Karpas-422 (cell line): Measurements from ENCODE around the gene RPS21. TPM values are rescaled to one million over a fixed set of nuclear protein-coding genes. Genes with fewer than 3 reads are reported as not detected.

Experiments
- DNase-seq: peaks from one replicate; pipeline ENCODE4 v3.0.0-alpha.2; 2015
- H2AFZ ChIP-seq: fragments of 200-600 bp; sonication (generic); 2 replicates; pipeline ENCODE4 v1.6.1; 2014; ENCODE audit warnings: antibody characterized with exemption, low read length, mixed read lengths
- H3K27ac ChIP-seq: fragments of 200-600 bp; sonication (generic); 2 replicates; pipeline ENCODE4 v1.5.1; 2014; ENCODE audit warnings: mild to moderate bottlenecking, low read length, moderate library complexity
- H3K27me3 ChIP-seq: fragments of 200-600 bp; sonication (generic); 2 replicates; pipeline ENCODE4 v1.6.1; 2014; ENCODE audit warnings: low read length, mixed read lengths
- H3K36me3 ChIP-seq: fragments of 200-600 bp; sonication (generic); 2 replicates; pipeline ENCODE4 v1.6.1; 2014; ENCODE audit warnings: low read length, mixed read lengths; ENCODE audit not compliant: insufficient read depth
- H3K4me1 ChIP-seq: fragments of 200-600 bp; sonication (generic); 2 replicates; pipeline ENCODE4 v1.6.1; 2014; ENCODE audit warnings: mild to moderate bottlenecking, low read length, mixed read lengths
- H3K4me2 ChIP-seq: fragments of 200-600 bp; sonication (generic); 2 replicates; pipeline ENCODE4 v1.6.1; 2014; ENCODE audit warnings: low read length, low read depth, mild to moderate bottlenecking; ENCODE audit not compliant: poor library complexity, severe bottlenecking
- H3K4me3 ChIP-seq: fragments of 200-600 bp; sonication (generic); 2 replicates; pipeline ENCODE4 v1.5.1; 2014; ENCODE audit warnings: mild to moderate bottlenecking, antibody characterized with exemption, low read length, mixed read lengths
- H3K79me2 ChIP-seq: fragments of 200-600 bp; sonication (generic); 2 replicates; pipeline ENCODE4 v1.6.1; 2014; ENCODE audit warnings: mild to moderate bottlenecking, low read length, mixed read lengths
- H3K9ac ChIP-seq: fragments of 200-600 bp; sonication (generic); 2 replicates; pipeline ENCODE4 v1.6.0; 2014; ENCODE audit warnings: low read length
- H3K9me2 ChIP-seq: fragments of 200-600 bp; sonication (generic), shearing (Covaris generic); replicated peaks from 2 replicates; pipeline ENCODE4 v1.6.0; 2014; ENCODE audit warnings: mild to moderate bottlenecking, low read length, moderate library complexity; ENCODE audit not compliant: insufficient read depth
- H3K9me3 ChIP-seq: fragments of 300-700, 200-600 bp; sonication (generic); 2 replicates; pipeline ENCODE4 v1.6.1; 2014; ENCODE audit warnings: low read length, mixed read lengths
- H4K20me1 ChIP-seq: fragments of 200-600 bp; sonication (generic); 2 replicates; pipeline ENCODE4 v1.6.1; 2014; ENCODE audit warnings: mild to moderate bottlenecking, antibody characterized with exemption, low read length, low read depth; ENCODE audit not compliant: insufficient read depth
- total RNA-seq: library from RNA; depleted of rRNA; stranded (reverse); fragments of >200 nt; shearing (Covaris generic); gene quantifications from 2 replicates; pipeline ENCODE4 v1.2.3, GENCODE V29; 2014; ENCODE audit warnings: low replicate concordance

Gene RPS21
- total RNA-seq, 1 experiment from 2014 or later = 2,619 TPM

DNA sequence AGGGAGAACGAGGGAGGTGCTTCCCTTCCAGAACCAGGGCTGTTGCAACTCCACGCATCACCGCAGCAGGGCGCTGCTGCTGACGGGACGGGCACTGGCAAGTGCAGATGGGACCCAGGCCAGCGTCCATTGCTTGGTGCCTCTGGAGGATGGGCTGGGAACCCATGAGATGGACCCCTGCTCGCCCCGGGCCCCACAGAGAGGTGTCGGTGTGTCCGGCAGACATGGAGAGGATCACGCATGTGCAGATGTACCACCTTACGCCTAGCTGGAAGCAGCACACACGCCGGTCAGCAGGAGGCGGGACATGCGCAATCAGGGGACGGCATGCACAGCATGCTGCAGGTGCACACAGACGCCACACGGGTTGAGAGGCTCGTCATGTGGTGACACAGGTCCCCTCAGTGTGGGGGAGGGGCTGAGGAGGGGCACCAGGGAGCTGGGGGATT, 14.5 kb downstream of the RPS21 start:
- Histone ChIP-seq H3K9ac (no peak overlapping the region), H3K27ac (no peak overlapping the region), H3K27me3 (no peaks in the 10 kb centered on the region), H3K4me3 (no peak overlapping the region), H3K9me2 (no peaks in the 10 kb centered on the region), H3K36me3 (no peaks in the 10 kb centered on the region), H2AFZ (no peak overlapping the region), H3K79me2 (peaks cover 19% of the 10 kb centered on the region), H3K4me2 (no peak overlapping the region), H3K9me3 (no peaks in the 10 kb centered on the region), H4K20me1 (peaks cover 5% of the 10 kb centered on the region; the same call in 1 of the 2 replicates), H3K4me1 (peaks cover 10% of the 10 kb centered on the region)
- DNase-seq = no peak

DNA sequence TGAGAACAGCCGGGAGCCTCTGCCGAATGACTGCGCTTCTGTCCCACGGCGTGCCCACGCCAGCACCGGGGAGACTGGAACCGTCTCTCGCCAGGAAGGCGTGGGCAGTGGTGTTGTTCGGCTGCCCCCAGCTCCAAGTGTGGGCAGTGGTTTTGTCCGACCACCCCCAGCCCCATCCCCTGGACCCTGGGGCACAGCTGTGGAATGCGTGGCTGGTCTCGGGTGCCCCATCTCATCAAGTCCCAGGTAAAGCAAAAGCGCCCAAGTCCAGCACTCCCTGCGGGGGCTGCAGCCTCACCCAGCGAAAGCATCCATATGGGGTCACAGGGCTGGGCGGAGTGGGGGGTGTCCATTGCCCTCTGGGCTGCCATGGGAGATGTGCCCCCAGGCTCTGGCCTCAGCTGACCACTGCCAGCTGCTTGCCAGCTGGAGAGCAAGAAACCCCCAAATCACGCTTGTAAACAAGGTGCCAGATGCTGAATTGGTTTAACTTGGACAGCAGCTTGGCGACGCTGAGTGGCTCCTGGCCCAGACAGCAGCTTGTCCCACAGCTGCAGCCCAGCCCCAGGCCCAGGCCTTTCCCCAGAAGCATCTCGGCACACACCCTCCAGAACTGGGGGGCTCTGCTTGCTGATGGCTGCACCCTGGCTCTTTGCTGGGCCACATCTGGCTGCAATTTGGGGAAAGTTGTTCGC, 15.7 kb downstream of the RPS21 start:
- Histone ChIP-seq H3K9me3 (no peaks in the 10 kb centered on the region), H3K79me2 (peaks cover 23% of the 10 kb centered on the region), H3K36me3 (no peaks in the 10 kb centered on the region), H2AFZ (no peak overlapping the region), H3K27ac (no peak overlapping the region), H3K9me2 (no peaks in the 10 kb centered on the region), H4K20me1 (peaks cover 7% of the 10 kb centered on the region; the same call in 1 of the 2 replicates), H3K4me1 (peaks cover 16% of the 10 kb centered on the region), H3K9ac (no peak overlapping the region), H3K27me3 (no peaks in the 10 kb centered on the region), H3K4me3 (no peak overlapping the region), H3K4me2 (no peak overlapping the region)
- no peak for DNase-seq

DNA sequence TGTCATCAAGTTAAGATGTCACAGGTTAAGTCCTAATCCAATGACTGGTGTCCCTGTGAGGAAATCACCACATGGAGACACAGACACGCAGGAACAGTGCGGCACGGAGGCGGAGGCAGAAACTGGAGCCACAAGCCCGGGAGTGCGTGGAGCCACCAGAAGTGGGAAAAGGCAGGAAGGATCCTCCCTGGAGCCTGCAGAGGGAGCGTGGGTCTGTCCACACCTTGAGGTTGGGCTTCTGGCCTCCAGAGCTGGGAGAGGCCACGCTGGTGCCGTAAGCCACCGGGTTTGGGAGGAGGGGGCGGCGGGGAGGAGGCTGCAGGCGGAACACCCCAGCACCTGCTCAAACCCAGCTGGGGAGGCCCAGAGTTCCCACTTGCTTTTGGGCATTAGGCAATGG, 16.4 kb downstream of the RPS21 start:
- Histone ChIP-seq H3K27me3 (no peaks in the 10 kb centered on the region), H3K27ac (no peak overlapping the region), H3K79me2 (peaks cover 23% of the 10 kb centered on the region), H3K36me3 (no peaks in the 10 kb centered on the region), H3K9me3 (no peaks in the 10 kb centered on the region), H3K4me2 (no peak overlapping the region), H3K4me3 (no peak overlapping the region), H2AFZ (no peak overlapping the region), H3K4me1 (peaks cover 20% of the 10 kb centered on the region), H3K9ac (no peak overlapping the region), H4K20me1 (peaks cover 7% of the 10 kb centered on the region; the same call in 1 of the 2 replicates), H3K9me2 (no peaks in the 10 kb centered on the region)
- DNase-seq = no peak

DNA sequence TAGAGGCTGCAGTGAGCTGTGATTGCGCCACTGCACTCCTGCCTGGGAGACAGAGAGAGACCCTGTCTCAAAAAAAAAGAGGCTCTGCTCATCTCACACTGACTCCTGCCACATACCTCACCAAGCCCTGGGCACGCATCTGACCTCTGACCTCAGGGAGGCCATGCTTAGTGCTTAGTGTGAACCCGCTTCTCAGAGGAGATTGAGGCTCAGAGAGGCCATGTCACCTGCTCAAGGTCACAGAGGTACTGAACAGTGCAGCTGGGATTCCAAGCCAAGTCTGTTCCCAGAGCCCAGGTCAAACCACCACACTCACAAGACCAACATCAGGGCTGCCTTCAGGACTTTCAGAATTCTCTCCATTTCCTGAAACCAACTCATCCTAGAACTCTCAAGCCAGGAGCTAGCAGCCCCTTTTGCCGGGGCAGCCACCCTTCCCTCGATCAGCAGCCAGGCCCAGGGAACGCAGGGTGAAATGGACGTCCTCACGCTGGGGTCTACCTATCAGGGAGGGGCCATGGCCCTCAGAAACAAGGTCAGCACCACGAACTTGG, 17.3 kb downstream of the RPS21 start:
- Histone ChIP-seq H3K9me3 (no peaks in the 10 kb centered on the region), H3K4me1 (peaks cover 20% of the 10 kb centered on the region), H3K9me2 (no peaks in the 10 kb centered on the region), H3K27me3 (no peaks in the 10 kb centered on the region), H2AFZ (no peak overlapping the region), H3K9ac (no peak overlapping the region), H3K27ac (no peak overlapping the region), H3K4me3 (no peak overlapping the region), H3K36me3 (no peaks in the 10 kb centered on the region), H3K79me2 (peaks cover 23% of the 10 kb centered on the region), H4K20me1 (peaks cover 7% of the 10 kb centered on the region; the same call in 1 of the 2 replicates), H3K4me2 (no peak overlapping the region)
- no peak for DNase-seq

DNA sequence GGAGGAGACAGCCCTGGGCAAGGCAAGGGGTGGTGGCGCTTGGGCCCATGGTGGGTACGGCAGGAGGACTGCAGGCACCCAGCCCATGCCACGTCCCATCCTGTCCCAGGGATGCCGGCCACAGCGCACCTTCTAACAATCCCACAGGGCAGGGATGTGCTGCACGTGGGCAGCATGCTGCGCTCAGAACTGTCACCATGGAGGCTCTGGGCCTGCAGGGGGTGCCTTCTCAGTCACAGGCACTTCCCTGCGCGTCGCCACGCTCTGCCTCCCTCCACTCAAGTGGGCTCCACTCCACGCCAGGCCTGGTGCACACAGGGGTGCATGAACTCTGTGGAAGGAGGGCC, 17.8 kb downstream of the RPS21 start:
- Histone ChIP-seq H3K4me3 (no peak overlapping the region), H4K20me1 (peaks cover 7% of the 10 kb centered on the region; the same call in 1 of the 2 replicates), H3K27me3 (no peaks in the 10 kb centered on the region), H3K27ac (no peak overlapping the region), H3K9me3 (no peaks in the 10 kb centered on the region), H3K9ac (0 out of 2 replicates have a peak overlapping the region, but pooled peaks have one; percentile 12), H3K9me2 (no peaks in the 10 kb centered on the region), H3K36me3 (no peaks in the 10 kb centered on the region), H3K4me2 (no peak overlapping the region), H3K4me1 (peaks cover 22% of the 10 kb centered on the region), H2AFZ (no peak overlapping the region), H3K79me2 (peaks cover 23% of the 10 kb centered on the region)
- DNase-seq = no peak

DNA sequence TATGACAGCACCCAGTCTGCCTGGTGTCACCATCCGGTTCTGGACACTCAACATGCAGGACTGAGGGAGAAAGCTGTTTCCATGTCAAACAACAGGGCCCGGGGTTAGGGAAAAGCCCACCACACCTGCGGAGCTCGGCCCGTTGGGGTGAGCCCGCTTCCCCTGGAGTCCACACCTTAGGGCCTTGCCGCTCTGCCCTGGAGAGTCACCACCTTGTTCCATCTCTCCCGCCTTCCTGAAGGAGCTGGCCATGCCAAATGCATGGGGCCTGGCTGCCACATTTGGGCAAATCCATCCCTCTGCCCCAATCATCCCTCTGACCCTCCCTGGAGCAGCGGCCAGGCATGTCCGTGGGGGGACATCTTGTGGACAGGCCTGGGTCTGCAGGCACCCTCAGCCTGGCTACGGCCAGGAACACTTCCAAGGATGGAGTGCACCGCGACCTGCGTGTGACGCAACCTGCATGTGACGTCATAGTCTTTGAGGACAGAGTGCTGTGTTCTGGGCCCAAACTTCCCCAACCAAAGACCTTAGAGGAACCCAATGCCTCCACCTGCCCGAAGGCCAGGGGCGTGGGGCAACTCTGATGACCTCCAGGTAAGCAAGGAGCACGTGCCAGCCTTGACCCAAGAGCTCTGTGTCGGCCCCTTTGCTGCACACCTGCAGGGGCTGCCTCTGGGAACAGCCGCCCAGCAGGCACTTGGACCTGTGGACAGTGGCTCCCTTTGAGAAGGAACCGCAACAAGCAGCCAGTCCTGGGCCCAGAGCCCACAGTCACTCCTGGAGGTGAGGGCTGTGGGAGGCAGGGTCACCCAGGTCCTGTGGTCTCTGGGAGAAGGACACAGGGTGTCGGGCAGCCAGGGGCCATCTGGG, 18.4 kb downstream of the RPS21 start:
- Histone ChIP-seq H3K4me2 (peak overlapping the region; percentile 83), H3K4me3 (peak overlapping the region; percentile 99; the same call in 1 of the 2 replicates), H3K9me3 (no peaks in the 10 kb centered on the region), H4K20me1 (peaks cover 7% of the 10 kb centered on the region; the same call in 1 of the 2 replicates), H3K27ac (no peak overlapping the region), H3K79me2 (peaks cover 23% of the 10 kb centered on the region), H3K9ac (peak overlapping the region; percentile 93), H3K9me2 (no peaks in the 10 kb centered on the region), H3K27me3 (no peaks in the 10 kb centered on the region), H3K36me3 (no peaks in the 10 kb centered on the region), H2AFZ (no peak overlapping the region), H3K4me1 (peaks cover 28% of the 10 kb centered on the region)
- no peak for DNase-seq

DNA sequence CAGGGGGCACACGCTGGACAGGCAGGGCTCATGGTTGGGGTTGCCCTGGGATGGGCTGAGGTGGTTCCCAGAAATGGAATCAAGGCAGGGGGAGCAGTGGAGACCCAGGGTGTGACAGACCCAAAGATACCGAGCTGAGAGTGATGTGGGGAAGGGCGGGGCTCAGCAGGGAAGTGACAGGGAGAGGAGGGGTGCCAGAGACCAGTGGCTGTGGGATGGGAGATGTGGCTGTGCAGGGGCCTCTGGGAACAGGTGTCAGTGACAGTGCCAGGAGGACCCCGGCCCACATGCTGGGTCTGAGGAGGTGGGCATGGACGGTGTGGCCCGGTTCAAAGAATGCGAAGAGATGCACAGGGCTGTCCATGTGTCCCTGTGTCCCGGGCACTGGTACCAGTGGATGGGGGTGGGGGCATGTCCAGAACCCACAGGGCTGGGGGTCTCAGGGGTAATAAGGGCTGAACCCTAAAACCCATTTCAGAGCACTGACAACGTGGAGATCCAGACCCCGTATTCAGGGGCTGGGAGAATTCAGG, 19.1 kb downstream of the RPS21 start:
- Histone ChIP-seq H3K9me2 (no peaks in the 10 kb centered on the region), H3K9ac (peak overlapping the region; percentile 93), H3K36me3 (no peaks in the 10 kb centered on the region), H3K79me2 (peaks cover 23% of the 10 kb centered on the region), H3K4me3 (peak overlapping the region; percentile 99), H3K4me2 (peak overlapping the region; percentile 83), H3K27ac (no peak overlapping the region), H3K4me1 (peaks cover 29% of the 10 kb centered on the region), H4K20me1 (peaks cover 10% of the 10 kb centered on the region; the same call in 1 of the 2 replicates), H2AFZ (no peak overlapping the region), H3K27me3 (no peaks in the 10 kb centered on the region), H3K9me3 (no peaks in the 10 kb centered on the region)
- DNase-seq = no peak
